SK-N-MC (cell line): ENCODE data around the gene MTREX.

Source experiments
- EZH2 ChIP-seq: fragments of 200-600 bp; sonication (generic); IDR thresholded peaks from one replicate; pipeline ENCODE4 v1.6.1; 2017; ENCODE audit warnings: antibody characterized with exemption
- FOXP2 ChIP-seq: optimal IDR thresholded peaks from 2 replicates; pipeline ENCODE3; 2011; ENCODE audit warnings: mild to moderate bottlenecking, moderate library complexity; ENCODE audit not compliant: insufficient read depth; ENCODE audit errors: extremely low read length, control extremely low read depth
- POLR2AphosphoS5 ChIP-seq: IDR thresholded peaks from 2 replicates; pipeline ENCODE4 v1.6.1; 2012; ENCODE audit warnings: mild to moderate bottlenecking, low read depth, low read length, borderline replicate concordance

DNA sequence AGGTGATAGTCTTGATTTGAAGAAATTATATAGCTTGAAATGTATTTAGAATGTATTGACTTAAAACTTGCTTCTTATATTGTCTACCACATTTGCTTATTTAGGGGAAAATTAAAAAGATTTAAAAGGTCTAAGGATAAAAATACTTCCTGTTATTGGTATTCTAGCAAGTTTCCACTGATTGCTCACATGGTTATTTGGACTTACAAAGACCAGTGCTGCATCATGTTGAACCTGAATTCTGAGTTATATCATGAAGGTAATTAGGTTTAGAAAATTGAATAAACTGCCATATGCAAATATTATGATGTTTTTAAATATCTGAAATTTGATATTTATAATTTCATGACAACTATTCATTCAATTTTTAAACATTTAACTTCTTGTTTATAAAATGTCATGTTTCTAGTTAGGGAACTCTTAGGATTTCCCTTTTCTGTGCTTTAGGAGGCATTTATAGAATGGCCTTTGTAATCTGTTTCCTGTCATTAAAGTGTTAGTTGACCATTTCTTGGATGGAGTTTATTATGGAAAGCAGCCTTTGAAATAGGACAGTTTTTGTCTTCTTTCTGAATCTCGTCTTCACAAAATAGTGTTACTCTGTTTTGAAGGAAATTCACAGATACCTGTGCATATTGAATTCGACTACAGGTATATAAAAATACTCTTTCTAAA, 85.8 kb downstream of the MTREX start:
- TF ChIP-seq EZH2: no peak
- TF ChIP-seq POLR2AphosphoS5: no peak
- no peak for TF ChIP-seq FOXP2
